ENCODE measurements around the gene FHIT. TPM values are rescaled to one million over a fixed set of nuclear protein-coding genes. Genes with fewer than 3 reads are reported as not detected.
A peak's percentile ranks its signal among the peaks of the same experiment; 100 is the strongest.

Gene FHIT
- total RNA-seq, 1 experiment from 2014 or later, result 20.1 TPM

DNA sequence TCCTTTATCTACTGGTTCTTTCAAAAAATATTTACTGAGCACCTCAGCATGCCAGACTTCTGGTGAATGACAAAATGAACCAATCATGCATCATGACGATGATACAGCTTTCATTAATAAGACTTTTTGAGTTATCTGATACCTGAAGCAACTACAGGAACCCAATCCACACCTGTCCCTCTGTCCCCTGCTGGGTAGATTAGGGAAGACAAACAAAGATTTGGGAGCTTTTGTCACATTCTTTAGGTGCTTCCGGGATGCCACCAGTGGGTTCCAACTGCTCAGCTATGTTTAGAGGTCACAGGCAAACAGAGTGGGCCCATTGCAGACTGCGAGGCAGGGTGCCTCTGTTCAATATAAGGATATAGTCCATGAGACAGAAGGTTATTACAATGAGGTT is 1180.9 kb downstream of the FHIT start:
- DNase-seq (ENCODE audit: unreplicated experiment), result no peak
- ChIA-PET CTCF (interaction anchor here (0.7 kb wide), 1 partner anchor 10 kb away, joined by 4 read pairs; no protein-coding TSS in a partner anchor), POLR2A (no interaction called here)
- no peak overlapping the region for H3K27ac Mint-ChIP-seq (ENCODE audit: low read depth, unreplicated experiment)
- no TSS peak for BruUV-seq (replicated peaks)
- no peaks in the 10 kb centered on the region for H3K27me3 Mint-ChIP-seq (ENCODE audit: insufficient read depth, unreplicated experiment)
- H3K36me3 Mint-ChIP-seq (ENCODE audit: insufficient read depth, unreplicated experiment), result peaks cover 6% of the 10 kb centered on the region
- H3K9me3 Mint-ChIP-seq (ENCODE audit: unreplicated experiment), result no peaks in the 10 kb centered on the region
- intact Hi-C loops (cut with micrococcal nuclease), result no loop called here
- no peak overlapping the region for H3K4me3 Mint-ChIP-seq (ENCODE audit: unreplicated experiment)
- peaks cover 5% of the 10 kb centered on the region for H3K4me1 Mint-ChIP-seq (ENCODE audit: insufficient read depth, unreplicated experiment)
- TF ChIP-seq, protein P1, sequence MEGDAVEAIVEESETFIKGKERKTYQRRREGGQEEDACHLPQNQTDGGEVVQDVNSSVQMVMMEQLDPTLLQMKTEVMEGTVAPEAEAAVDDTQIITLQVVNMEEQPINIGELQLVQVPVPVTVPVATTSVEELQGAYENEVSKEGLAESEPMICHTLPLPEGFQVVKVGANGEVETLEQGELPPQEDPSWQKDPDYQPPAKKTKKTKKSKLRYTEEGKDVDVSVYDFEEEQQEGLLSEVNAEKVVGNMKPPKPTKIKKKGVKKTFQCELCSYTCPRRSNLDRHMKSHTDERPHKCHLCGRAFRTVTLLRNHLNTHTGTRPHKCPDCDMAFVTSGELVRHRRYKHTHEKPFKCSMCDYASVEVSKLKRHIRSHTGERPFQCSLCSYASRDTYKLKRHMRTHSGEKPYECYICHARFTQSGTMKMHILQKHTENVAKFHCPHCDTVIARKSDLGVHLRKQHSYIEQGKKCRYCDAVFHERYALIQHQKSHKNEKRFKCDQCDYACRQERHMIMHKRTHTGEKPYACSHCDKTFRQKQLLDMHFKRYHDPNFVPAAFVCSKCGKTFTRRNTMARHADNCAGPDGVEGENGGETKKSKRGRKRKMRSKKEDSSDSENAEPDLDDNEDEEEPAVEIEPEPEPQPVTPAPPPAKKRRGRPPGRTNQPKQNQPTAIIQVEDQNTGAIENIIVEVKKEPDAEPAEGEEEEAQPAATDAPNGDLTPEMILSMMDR (IDR thresholded peaks at IDR 0.05; ENCODE audit: unreplicated experiment), result no peak

DNA sequence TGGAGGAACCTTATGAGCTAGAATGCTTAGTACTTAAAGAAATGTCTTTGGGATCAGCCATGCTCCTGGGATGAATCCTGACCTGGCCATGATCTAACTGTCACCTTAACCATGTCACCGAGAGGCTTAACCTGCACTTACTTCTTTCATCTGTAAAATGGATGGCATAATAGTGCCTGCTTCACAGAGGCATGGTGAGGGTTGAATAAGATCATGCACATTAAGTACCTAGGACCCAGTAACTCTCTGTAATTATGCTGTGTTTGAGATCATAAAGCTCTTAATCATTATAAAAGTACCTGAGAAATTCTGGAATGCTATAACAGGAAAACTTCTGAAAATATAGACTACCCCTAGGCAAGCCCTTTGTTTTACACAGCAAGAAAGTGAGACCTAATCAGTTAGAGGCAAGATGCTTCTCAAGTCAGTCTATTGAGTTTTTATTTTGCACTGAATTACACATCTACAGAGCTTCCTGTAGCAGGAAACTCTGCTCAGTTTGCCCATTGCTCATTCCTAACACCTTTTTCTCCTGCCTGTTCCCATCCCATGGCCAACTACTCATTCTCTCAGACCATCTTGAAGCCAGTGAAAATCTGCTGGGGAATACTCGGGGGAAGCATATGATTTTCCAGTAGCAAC is 1185.9 kb downstream of the FHIT start:
- TF ChIP-seq, protein P1 (IDR thresholded peaks at IDR 0.05; ENCODE audit: unreplicated experiment), result no peak
- Mint-ChIP-seq H3K27me3 (ENCODE audit: insufficient read depth, unreplicated experiment) (no peaks in the 10 kb centered on the region), H3K27ac (ENCODE audit: low read depth, unreplicated experiment) (peak overlapping the region; percentile 2), H3K4me3 (ENCODE audit: unreplicated experiment) (no peak overlapping the region), H3K9me3 (ENCODE audit: unreplicated experiment) (no peaks in the 10 kb centered on the region), H3K4me1 (ENCODE audit: insufficient read depth, unreplicated experiment) (peaks cover 16% of the 10 kb centered on the region), H3K36me3 (ENCODE audit: insufficient read depth, unreplicated experiment) (peaks cover 6% of the 10 kb centered on the region)
- POLR2A ChIA-PET, result interaction anchor here (1.4 to 1.8 kb wide), 2 partner anchors 10 to 11 kb away, joined by 3 to 4 read pairs; no protein-coding TSS in a partner anchor
- BruUV-seq (replicated peaks), result no TSS peak
- no peak for DNase-seq (ENCODE audit: unreplicated experiment)
- CTCF ChIA-PET, result interaction anchor here (0.6 to 1.4 kb wide), 4 partner anchors 9 to 198 kb away, joined by 3 to 5 read pairs (median 4); no protein-coding TSS in a partner anchor
- intact Hi-C loops (cut with micrococcal nuclease), result no loop called here

DNA sequence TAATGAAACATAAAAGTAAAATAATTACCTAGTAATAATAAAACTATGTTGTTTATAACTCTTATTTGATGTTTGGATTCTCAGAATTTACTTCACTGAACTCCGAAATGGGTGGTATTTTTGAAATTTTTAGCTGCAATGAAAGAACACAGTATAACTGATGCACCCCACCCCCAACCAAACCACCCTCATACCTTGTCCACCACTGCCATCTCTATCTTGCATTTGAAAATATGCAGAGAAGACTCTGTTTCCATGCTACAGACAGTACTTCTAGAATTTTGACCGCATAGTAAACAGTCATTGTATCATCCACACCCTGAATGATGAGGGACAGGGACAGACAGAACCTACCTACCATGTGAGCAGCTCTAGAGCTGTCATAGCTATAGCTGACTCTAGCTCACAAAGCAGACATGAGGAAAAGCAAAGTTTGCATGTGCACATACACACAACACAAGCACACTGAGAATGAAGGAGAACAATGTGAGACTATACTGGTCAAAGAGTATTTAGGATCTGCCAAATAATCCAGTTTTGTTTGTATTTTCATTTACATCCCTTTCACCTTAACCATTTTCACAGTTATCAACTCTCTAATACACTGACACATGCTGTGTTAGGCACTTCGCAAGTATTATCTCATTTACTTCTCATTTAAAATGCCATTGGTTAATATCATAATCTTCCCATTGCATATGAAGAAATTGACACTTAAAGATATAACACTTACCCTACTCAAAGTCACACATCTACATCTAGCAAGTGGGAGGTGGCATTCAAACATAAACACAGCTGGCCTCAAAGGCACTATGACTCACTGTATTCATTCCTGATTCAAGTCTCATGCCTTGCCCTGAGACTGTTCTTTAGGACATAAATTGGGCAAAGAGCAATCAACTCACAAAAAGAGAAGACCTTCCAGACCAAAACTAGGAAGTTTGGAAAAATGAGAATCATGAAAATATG is 1186.8 kb downstream of the FHIT start:
- H3K9me3 Mint-ChIP-seq (ENCODE audit: unreplicated experiment), result no peaks in the 10 kb centered on the region
- ChIA-PET CTCF (interaction anchor here (0.6 to 1.4 kb wide), 3 partner anchors 9 to 199 kb away, joined by 3 to 4 read pairs (median 3); no protein-coding TSS in a partner anchor), POLR2A (interaction anchor here (1.4 to 1.8 kb wide), 2 partner anchors 9 to 10 kb away, joined by 3 to 4 read pairs; no protein-coding TSS in a partner anchor)
- no peak overlapping the region for H3K4me3 Mint-ChIP-seq (ENCODE audit: unreplicated experiment)
- BruUV-seq (replicated peaks), result no TSS peak
- peaks cover 16% of the 10 kb centered on the region for H3K4me1 Mint-ChIP-seq (ENCODE audit: insufficient read depth, unreplicated experiment)
- peak overlapping the region; percentile 2 for H3K27ac Mint-ChIP-seq (ENCODE audit: low read depth, unreplicated experiment)
- TF ChIP-seq, protein P1 (IDR thresholded peaks at IDR 0.05; ENCODE audit: unreplicated experiment), result no peak
- DNase-seq (ENCODE audit: unreplicated experiment), result peak; percentile 67
- no peaks in the 10 kb centered on the region for H3K36me3 Mint-ChIP-seq (ENCODE audit: insufficient read depth, unreplicated experiment)
- H3K27me3 Mint-ChIP-seq (ENCODE audit: insufficient read depth, unreplicated experiment), result no peaks in the 10 kb centered on the region
- intact Hi-C loops (cut with micrococcal nuclease), result no loop called here

DNA sequence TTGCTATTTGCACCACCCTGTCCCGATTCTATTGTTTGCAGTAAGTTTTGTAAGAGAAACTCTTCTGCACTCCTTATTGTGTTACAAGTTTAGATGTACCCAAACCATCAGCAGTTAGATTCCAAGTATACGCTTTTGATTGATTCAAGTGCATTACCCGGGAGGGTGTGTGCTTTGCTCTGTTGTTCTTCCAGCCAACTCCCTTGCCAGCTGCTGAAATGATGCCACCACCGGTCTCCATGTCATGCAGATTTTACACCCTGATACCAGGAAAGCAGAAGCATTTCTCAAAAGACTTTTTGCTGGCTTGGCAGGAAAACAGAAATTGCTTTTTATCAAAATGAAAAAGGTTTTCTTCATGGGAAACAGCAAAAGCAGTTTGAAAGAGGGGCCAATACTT is 1194.8 kb downstream of the FHIT start:
- POLR2A ChIA-PET, result interaction anchor here (1.4 kb wide), 1 partner anchor 9 kb away, joined by 3 read pairs; no protein-coding TSS in a partner anchor
- Mint-ChIP-seq H3K4me1 (ENCODE audit: insufficient read depth, unreplicated experiment) (peaks cover 24% of the 10 kb centered on the region), H3K27me3 (ENCODE audit: insufficient read depth, unreplicated experiment) (no peaks in the 10 kb centered on the region), H3K9me3 (ENCODE audit: unreplicated experiment) (no peaks in the 10 kb centered on the region), H3K27ac (ENCODE audit: low read depth, unreplicated experiment) (no peak overlapping the region), H3K4me3 (ENCODE audit: unreplicated experiment) (no peak overlapping the region), H3K36me3 (ENCODE audit: insufficient read depth, unreplicated experiment) (no peaks in the 10 kb centered on the region)
- BruUV-seq (replicated peaks), result no TSS peak
- intact Hi-C loops (cut with micrococcal nuclease), result no loop called here
- DNase-seq (ENCODE audit: unreplicated experiment), result no peak
- TF ChIP-seq, protein P1 (IDR thresholded peaks at IDR 0.05; ENCODE audit: unreplicated experiment), result no peak
- CTCF ChIA-PET, result interaction anchor here (0.6 to 0.9 kb wide), 2 partner anchors 10 to 54 kb away, joined by 3 to 5 read pairs; no protein-coding TSS in a partner anchor

Measured in MCF 10A (cell line).